Measurements from ENCODE around the gene MAFF. TPM values are rescaled to one million over a fixed set of nuclear protein-coding genes. Genes with fewer than 3 reads are reported as not detected.
"Not testable (repeated sequence)": the region's sequence is repeated elsewhere in the genome, so short reads cannot be mapped to it uniquely, and the experiment has no call there.

Gene MAFF
- 1.5 TPM for polyA plus RNA-seq

DNA sequence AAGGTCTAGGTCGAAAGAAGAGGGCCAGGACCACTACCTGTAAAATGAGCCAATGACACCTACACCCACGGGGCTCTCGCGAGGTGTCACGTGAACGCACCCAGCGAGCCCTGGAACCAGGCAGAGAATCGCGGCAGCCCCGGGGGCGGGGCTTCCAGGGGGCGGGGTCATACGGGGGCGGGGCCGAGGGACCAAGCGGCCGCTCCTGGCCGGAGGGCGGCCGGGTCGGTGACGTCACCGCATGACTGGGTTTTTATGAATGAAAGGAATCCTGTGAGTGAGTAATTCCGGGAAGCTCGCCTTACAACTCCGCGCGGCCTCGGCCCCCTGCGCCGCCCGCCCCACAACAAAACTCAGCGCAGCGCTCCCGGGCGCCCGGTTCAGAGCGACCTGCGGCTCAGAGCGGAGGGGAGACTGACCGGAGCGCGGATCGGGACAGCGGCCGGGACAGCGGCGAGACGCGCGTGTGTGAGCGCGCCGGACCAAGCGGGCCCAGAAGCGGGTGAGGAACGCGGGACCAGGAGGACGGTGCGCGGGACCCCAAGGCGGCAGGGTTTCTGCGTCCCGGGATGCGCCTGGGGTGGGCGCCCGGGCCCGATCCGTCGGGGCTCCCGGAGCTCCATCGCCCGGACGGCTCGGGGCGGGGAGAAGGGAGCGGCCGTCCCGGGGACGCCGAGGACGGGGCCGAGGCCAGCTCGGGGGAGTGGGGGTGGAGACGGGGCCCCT lies at the start of gene MAFF:
Gene MAFF, plus strand, starts transcription at position 284 of the 726 bp plus-strand sequence. CDS start 11,860 bp downstream, outside the sequence.
- Mint-ChIP-seq H3K27ac (peak within 1 kb of the TSS; percentile 54 to 95 (median 80)), H3K27me3 (no peaks in the 10 kb centered on the region), H3K36me3 (no peaks in the 10 kb centered on the region), H3K4me1 (peaks cover 10 to 35% (median 27%) of the 10 kb centered on the region in 3 donors), H3K4me3 (peak within 1 kb of the TSS; percentile 82 to 95 (median 91)), H3K9me3 (no peaks in the 10 kb centered on the region)

DNA sequence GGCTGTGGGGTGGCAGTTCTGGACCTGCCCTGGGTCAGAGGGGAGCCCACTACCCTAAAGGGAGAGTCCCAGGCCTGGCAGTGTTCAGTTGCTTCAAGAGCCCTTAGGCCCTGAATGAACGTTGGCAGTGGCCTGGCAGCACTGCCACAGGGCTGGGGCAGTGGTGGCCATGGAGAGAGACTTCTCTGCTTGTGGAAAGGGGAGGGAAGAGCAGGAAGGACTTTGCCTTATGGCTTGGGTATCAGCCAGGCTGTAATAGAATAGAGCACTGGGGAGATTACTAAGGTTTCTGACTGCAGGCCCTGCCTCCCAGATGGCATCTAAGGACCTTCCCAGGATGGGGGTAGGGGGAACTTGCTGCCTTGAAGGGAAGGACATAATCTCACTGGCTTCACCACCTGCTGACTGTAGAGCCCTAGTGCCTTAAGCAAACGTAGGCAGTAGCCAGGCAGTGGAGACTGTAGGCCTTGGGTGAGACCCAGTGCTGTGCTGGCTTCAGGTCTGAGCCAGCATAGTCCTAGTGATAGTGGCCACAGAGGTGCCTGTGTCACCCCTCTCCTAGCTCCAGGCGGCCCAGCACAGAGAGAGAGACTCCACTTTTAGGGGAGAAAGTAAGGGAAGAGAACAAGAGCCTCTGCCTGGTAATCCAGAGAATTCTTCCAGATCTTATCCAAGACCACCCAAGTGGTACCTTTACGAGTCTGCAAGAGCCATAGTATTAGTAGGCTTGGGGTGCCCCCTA lies 47.8 kb upstream of the MAFF start:
- H3K9me3 Mint-ChIP-seq: no peaks in the 10 kb centered on the region
- H3K4me1 Mint-ChIP-seq: peaks cover 3 to 13% (median 8%) of the 10 kb centered on the region in 3 donors
- no peak overlapping the region for H3K27ac Mint-ChIP-seq
- H3K36me3 Mint-ChIP-seq: peaks cover 1% of the 10 kb centered on the region
- no peak overlapping the region for H3K4me3 Mint-ChIP-seq
- no peaks in the 10 kb centered on the region for H3K27me3 Mint-ChIP-seq

DNA sequence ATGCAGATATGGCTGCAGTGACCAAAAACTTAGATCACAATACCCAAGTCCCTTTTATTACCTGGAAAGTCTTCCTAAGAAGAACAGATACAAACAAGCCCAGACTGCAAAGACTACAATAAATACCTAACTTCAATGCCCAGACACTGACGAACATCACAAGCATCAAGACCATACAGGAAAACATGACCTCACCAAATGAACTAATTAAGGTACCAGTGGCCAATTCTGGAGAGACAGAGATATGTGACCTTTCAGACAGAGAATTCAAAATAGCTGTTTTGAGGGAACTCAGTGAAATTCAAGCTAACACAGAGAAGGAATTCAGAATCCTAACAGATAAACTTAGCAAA lies 47.3 kb upstream of the MAFF start:
- H3K9me3 Mint-ChIP-seq, H3K4me3 Mint-ChIP-seq, H3K36me3 Mint-ChIP-seq, H3K27me3 Mint-ChIP-seq, H3K27ac Mint-ChIP-seq: not testable (repeated sequence)
- peaks cover 3 to 13% (median 8%) of the 10 kb centered on the region in 3 donors for H3K4me1 Mint-ChIP-seq

DNA sequence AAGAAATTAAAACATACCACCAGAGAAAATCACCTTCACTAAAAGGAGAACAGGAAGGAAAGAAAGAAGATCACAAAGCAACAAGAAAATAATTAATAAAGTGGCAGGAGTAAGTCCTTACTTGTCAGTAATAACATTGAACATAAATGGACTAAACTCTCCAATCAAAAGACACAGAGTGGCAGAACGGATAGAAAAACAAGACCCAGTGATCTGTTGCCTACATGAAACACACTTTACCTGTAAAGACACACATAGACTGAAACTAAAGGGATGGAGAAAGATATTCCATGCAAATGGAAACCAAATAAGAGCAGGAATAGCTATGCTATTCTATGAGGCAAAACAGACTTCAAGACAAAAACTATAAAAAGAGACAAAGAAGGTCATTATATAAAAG lies 46.1 kb upstream of the MAFF start:
- H3K36me3 Mint-ChIP-seq: peaks cover 3% of the 10 kb centered on the region
- H3K27me3 Mint-ChIP-seq: no peaks in the 10 kb centered on the region
- H3K9me3 Mint-ChIP-seq: no peaks in the 10 kb centered on the region
- no peak overlapping the region for H3K4me3 Mint-ChIP-seq
- peaks cover 5 to 13% (median 9%) of the 10 kb centered on the region in 3 donors for H3K4me1 Mint-ChIP-seq
- H3K27ac Mint-ChIP-seq: no peak overlapping the region

DNA sequence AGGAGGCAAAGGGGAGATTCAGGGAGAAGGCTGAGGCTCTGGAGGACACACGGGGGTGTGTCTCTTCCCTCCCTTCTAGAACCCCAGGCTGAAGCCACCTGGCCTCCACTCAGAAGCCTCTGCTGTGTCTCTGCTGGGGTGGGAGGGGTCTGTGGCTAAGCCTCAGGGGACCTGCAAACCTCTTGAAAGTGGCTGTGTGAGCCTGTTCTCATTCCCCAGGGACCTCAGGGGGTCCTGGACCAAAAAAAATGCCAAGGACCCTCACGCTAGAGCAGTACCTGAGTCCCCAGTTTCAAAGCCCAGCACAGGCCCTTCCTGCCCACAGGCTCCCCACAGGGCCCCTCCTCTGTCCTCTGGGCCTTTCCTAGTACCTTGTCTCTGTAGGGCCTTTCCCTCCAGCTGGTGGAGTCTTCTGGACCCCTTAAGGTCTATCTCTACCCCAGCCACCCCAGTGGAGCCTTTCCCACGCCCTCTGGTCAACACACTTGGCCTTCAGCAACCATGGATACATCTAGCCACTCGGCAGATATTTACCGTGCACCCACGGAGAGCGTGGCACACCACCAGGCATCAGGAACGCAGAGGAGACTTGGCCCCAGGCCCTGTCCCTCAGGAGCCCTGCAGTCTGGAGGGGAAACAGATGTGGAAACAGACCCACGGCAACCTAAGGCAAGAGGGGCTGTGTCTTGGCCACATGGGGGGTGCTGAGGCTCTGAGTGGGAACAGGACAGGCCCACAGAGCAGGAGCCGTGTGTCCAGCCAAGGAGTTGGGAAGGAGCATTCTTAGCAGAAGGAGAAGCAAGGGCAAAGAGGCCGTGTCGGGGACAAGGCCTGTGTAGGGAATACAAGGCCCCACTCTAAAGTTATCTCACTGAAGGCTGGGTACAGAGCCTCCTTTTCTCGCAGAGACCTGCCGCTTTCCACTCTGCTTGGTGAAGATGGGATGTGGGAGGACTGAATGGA lies 38.6 kb upstream of the MAFF start:
- Mint-ChIP-seq H3K27me3 (no peaks in the 10 kb centered on the region), H3K27ac (peak overlapping the region; percentile 78 to 98 (median 94)), H3K4me1 (peaks cover 9 to 14% (median 12%) of the 10 kb centered on the region in 3 donors), H3K4me3 (peak overlapping the region in 1 of 4 donors; percentile 75), H3K9me3 (no peaks in the 10 kb centered on the region), H3K36me3 (peaks cover 1% of the 10 kb centered on the region)

DNA sequence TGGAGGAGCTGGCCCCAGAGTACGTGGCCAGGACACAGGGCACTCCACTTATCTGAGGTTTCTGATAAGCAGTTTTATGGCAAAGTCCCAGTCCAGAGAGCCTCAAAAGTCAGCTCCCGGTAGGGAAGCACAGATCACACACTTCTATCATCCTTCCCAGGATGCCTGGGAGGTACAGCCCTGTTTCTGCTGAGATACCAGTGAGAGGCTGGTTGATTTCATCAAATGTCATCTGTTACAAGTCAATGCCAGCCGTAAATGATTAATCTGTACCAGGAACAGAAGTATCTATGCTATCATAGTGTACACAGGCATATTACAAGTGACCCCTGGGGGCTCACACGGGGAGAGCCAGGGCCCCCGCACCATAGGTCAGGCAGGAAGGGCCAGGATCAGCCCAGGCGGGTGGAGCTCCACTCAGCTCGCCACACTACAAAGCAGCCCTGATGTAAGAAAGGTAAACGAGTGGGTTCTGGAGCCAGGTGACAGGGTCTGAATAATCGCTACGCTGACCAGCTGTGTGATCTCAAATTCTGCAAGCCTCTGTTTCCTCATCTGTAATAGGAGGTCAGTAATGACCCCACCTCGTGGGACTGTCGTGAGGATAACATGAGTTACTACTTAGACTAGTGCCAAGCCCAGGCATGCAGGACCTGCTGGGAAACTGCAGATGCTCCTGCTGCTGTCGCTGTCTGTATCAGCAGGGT lies 37.8 kb upstream of the MAFF start:
- peaks cover 9 to 14% (median 12%) of the 10 kb centered on the region in 3 donors for H3K4me1 Mint-ChIP-seq

DNA sequence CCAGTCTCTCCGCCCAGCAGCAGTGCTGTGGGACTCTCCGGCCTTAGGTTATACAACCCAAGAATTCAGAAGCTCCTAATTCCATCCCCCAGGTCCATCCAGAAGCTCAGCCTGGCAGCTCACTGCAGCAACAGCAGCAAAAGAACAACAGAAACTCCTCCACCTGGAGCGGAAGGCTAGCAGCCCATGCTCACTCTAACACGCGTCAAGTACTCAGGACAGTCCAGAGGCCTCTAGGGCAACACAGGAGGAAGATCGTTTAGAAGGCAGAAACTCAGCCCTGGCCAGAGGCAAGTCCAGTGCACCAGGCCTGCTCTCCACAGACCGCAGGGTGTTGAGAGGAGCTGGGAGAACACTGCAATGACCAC lies 37.3 kb upstream of the MAFF start:
- H3K36me3 Mint-ChIP-seq: peaks cover 3% of the 10 kb centered on the region
- peak overlapping the region in 1 of 3 donors; percentile 78 for H3K27ac Mint-ChIP-seq
- peaks cover 9 to 14% (median 12%) of the 10 kb centered on the region in 3 donors for H3K4me1 Mint-ChIP-seq
- H3K9me3 Mint-ChIP-seq: no peaks in the 10 kb centered on the region
- no peak overlapping the region for H3K4me3 Mint-ChIP-seq
- no peaks in the 10 kb centered on the region for H3K27me3 Mint-ChIP-seq

More for the DNA sequence above, 37.8 kb upstream of the MAFF start:
- H3K36me3 Mint-ChIP-seq: peaks cover 3% of the 10 kb centered on the region
- no peaks in the 10 kb centered on the region for H3K9me3 Mint-ChIP-seq
- H3K27me3 Mint-ChIP-seq: no peaks in the 10 kb centered on the region
- H3K27ac Mint-ChIP-seq: peak overlapping the region; percentile 63 to 78 (median 78)
- no peak overlapping the region for H3K4me3 Mint-ChIP-seq

DNA sequence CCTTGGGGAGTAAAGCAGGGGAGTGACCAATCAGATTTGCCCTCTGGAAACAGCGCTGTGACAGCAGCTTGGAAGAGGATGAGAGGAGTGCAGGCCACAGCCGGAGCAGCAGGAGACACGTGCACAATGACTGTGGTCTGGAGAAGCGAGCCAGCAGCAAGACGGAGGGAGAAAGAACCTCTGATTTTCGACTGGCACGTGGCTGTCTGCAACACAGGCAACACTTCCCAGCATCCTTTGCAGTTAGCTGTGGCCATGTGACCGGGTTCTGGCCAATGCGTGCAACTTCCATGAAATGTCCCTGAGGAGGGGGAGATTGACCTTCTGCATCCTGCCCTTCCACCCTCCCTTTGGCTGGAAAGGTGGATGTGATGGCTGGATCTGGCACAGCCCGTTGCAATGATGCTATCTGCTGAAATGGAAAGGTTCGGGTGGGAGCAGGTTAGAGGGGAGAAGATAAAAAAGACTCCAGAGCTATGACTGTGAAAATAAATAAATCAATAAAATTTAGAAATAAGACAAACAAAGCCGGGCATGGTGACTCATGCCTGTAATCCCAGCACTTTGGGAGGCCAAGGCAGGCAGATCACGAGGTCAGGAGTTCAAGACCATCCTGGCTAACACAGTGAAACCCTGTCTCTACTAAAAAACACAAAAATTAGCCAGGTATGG lies 35.7 kb upstream of the MAFF start:
- no peak overlapping the region for H3K27ac Mint-ChIP-seq

DNA sequence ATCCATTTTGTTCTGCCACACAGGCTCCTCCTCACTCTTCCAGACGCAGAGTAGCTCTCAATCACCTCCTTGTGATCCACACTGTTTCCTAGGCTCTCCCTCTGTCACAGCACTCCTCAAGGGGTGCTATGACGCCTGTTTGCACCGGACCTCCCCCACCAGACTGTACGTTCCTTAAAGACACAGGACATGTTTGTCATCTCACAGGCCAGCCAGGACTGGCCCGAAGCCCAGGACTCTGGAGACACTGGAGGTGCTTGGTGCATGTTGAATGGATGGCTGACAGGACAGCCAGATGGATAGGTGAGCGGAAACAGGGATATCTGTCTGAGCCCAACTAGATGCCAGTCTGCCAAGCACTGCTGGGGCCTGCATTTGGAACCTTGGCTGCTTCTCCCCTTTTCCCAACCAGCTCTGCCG lies 33.8 kb upstream of the MAFF start:
- H3K27ac Mint-ChIP-seq: peak overlapping the region in 1 of 3 donors; percentile 76
- no peaks in the 10 kb centered on the region for H3K27me3 Mint-ChIP-seq
- H3K36me3 Mint-ChIP-seq: peaks cover 2% of the 10 kb centered on the region
- H3K4me3 Mint-ChIP-seq: no peak overlapping the region
- H3K9me3 Mint-ChIP-seq: no peaks in the 10 kb centered on the region
- peaks cover 0 to 3% (median 2%) of the 10 kb centered on the region in 3 donors for H3K4me1 Mint-ChIP-seq

More for the DNA sequence above, 35.7 kb upstream of the MAFF start:
- H3K4me3 Mint-ChIP-seq: no peak overlapping the region
- peaks cover 7 to 12% (median 9%) of the 10 kb centered on the region in 3 donors for H3K4me1 Mint-ChIP-seq
- peaks cover 2% of the 10 kb centered on the region for H3K36me3 Mint-ChIP-seq
- no peaks in the 10 kb centered on the region for H3K9me3 Mint-ChIP-seq
- H3K27me3 Mint-ChIP-seq: no peaks in the 10 kb centered on the region

DNA sequence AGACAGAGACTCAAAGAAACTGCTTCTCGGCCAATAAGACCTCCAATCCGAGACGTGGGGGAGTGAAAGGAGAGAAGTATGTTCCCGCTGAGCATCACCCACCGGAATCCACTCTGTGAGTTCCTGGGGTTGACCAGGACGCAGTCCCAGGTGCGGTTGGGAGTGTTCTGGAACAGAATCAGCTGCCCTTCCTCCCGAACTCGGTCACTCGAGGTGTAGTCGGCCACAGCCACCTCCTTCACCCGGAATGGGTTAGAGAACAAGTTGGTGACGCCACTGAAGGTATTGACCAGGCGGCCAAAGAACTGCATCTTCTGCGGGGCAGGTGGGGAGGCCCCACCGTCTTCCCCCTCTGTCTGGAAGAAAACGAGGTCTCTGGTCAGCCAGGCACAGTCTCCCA lies 32.7 kb upstream of the MAFF start:
- Mint-ChIP-seq H3K36me3 (peaks cover 2% of the 10 kb centered on the region), H3K4me1 (peaks cover 0 to 4% (median 0%) of the 10 kb centered on the region in 3 donors), H3K27me3 (no peaks in the 10 kb centered on the region), H3K9me3 (no peaks in the 10 kb centered on the region), H3K4me3 (no peak overlapping the region), H3K27ac (no peak overlapping the region)

DNA sequence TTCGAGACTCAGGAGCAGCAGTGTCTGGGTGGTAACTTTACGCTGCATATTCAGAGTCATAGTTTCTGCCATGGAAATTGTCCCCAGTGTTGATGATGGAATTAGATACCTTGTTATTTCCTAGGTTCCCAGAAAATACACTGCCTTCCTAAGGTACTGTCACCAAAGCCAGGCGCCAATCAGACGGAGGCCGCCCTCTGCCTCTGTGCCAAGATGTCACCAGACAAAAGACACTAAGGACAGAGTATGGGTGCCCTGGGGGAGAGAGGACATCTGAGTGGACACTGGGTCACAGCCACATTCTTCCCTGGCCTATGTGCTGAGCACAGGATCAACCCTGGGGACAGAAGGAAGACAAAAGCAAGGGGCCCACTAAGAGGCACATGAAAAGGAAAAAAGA lies 31.3 kb upstream of the MAFF start:
- Mint-ChIP-seq H3K27ac (no peak overlapping the region), H3K36me3 (peaks cover 2% of the 10 kb centered on the region), H3K4me1 (peaks cover 0 to 5% (median 0%) of the 10 kb centered on the region in 3 donors), H3K27me3 (no peaks in the 10 kb centered on the region), H3K4me3 (no peak overlapping the region), H3K9me3 (no peaks in the 10 kb centered on the region)

DNA sequence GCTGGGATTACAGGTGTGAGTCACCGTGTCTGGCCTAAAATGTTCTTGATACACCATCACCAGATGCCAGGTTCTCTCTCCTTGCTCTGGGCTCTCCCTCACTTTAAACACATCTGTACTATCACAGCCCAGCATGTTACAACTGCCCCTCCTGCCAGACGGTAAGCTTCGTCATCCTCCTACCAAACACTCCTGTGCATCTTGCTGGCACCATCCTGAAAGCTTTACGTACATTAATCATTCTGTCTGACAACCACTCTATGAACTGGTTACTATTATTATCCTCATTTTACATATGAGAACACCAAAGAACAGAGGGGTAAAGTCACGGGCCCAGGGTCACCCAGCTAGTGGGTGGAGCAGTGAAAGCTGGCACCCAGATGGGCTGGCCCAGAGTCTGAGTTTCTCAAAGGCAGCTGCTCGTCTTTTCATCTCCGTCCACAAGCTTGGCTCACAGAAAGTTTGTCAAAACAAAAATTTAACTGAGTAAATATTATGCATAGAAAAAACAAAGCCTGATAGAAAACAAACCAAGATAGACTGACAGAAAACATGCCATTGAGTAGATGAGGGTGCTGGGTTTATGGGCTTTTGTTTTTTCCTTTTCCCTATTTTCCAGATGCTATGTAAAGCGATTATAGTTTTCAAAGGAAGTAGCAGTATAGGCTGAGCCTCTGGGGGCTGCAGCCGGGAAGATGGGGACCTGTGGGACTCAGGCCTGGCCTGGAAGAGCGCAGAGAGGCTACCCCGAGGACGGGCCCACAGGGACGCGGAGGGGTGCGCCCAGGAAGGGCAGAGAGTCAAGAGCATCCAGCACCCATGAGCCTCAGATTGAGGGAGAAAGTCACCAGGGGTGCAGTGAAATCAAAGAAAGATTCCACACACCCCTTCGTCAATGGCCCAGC lies 29.6 kb upstream of the MAFF start:
- H3K27ac Mint-ChIP-seq: peak overlapping the region in 1 of 3 donors; percentile 27
- peaks cover 3% of the 10 kb centered on the region for H3K36me3 Mint-ChIP-seq
- no peaks in the 10 kb centered on the region for H3K9me3 Mint-ChIP-seq
- peaks cover 0 to 13% (median 4%) of the 10 kb centered on the region in 3 donors for H3K4me1 Mint-ChIP-seq
- H3K27me3 Mint-ChIP-seq: no peaks in the 10 kb centered on the region
- no peak overlapping the region for H3K4me3 Mint-ChIP-seq

Measured in IgD-negative memory B cell (primary cell).